Ascending aorta (tissue), 2 donors: ENCODE data around the gene ABCA4. TPM values are rescaled to one million over a fixed set of nuclear protein-coding genes. Genes with fewer than 3 reads are reported as not detected.
"Not testable (repeated sequence)": the region's sequence is repeated elsewhere in the genome, so short reads cannot be mapped to it uniquely, and the experiment has no call there.

Experiments used
- DNase-seq, 2 donors: peaks; one replicate each; pipeline ENCODE4 v3.0.0-alpha.2; 2019; ENCODE audit warnings: low spot score in 2 of 2
- H3K27ac ChIP-seq, 2 donors: fragments of 200-600 bp; sonication (generic); one replicate each; pipeline ENCODE4 v1.5.1; 2016 to 2017; ENCODE audit warnings: mild to moderate bottlenecking in 1 of 2
- H3K27me3 ChIP-seq: fragments of 200-600 bp; sonication (generic); one replicate; pipeline ENCODE4 v1.5.1; 2017
- H3K36me3 ChIP-seq, 2 donors: fragments of 200-600 bp; sonication (generic); one replicate each; pipeline ENCODE4 v1.5.1; 2016
- H3K4me1 ChIP-seq, 2 donors: fragments of 200-600 bp; sonication (generic); one replicate each; pipeline ENCODE4 v1.5.1; 2016 to 2017; ENCODE audit warnings: mild to moderate bottlenecking in 1 of 2
- H3K4me3 ChIP-seq, 2 donors: fragments of 200-600 bp; sonication (generic); one replicate each; pipeline ENCODE4 v1.5.1; 2016 to 2017; ENCODE audit warnings: mild to moderate bottlenecking in 1 of 2
- H3K9me3 ChIP-seq, 2 donors: fragments of 200-600 bp; sonication (generic); one replicate each; pipeline ENCODE4 v1.5.1; 2016
- CTCF ChIP-seq, 3 experiments: fragments of 200-600 bp in 2 of 3; fragments of 450-650 bp in 1 of 3; sonication (generic) in 2 of 3; IDR thresholded peaks; one replicate each; pipeline ENCODE4 v1.5.1; 2016 to 2019; ENCODE audit warnings: antibody characterized with exemption in 3 of 3, mild to moderate bottlenecking in 1 of 3, moderate library complexity in 1 of 3
- intact Hi-C: fragments of 100-400 bp; cut with DNase I; formaldehyde crosslinking; loops from one replicate; pipeline ENCODE4 v1.15.1; 2023
- total RNA-seq: library from RNA; depleted of rRNA; stranded (reverse); fragments of >200 nt; gene quantifications from one replicate; pipeline ENCODE4 v1.1.0, GENCODE V29; 2016

The ABCA4 gene
- total RNA-seq, 1 donor from 2014 or later = not detected

- H3K4me1 ChIP-seq = no peaks in the 10 kb centered on the region
- no peaks in the 10 kb centered on the region for H3K27me3 ChIP-seq
- H3K4me3 ChIP-seq = no peak overlapping the region
- no peak for DNase-seq
- H3K27ac ChIP-seq = no peak overlapping the region
- TF ChIP-seq CTCF (IDR thresholded peaks at IDR 0.05) = no peak
- H3K36me3 ChIP-seq = no peaks in the 10 kb centered on the region
- intact Hi-C loops = no loop called here
- H3K9me3 ChIP-seq = no peaks in the 10 kb centered on the region
These were observed 119.4 kb downstream of the ABCA4 start for GRCh38 chr1:94001397-94002045.

DNA sequence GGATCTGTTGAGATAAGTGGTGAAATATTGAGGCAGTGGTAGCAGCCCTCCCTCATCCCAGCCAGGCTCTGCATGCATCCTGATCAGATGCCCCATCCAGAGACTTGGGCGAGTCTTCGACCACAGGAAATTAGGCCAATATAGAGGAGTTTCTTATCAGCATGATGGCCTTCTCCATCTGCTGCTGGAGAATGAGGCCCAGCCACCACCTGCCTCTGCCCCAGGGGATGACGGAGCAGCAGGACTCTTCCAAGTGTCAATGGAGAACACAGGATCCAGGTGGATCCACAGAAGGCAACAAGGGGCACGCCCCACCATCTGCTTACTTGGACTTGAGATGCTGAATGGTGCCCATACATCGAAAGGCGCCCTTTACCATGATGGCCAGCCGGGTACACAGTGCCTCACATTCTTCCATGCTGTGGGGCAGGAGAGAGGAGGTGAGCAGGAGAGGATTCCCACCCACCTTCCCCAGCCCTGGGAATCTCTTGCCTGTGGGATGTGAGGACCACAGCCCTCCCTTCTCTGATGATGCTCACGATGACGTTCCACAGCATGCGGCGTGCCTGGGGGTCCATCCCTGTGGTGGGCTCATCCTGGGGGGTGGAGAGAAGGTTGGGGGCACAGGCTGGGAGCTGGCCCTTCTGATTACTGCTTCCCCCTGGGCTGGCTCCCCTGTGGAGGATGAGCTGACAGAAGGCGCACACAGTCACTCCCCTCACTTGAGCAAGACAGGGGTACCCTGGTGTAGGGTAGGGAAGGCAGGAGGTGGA, 120.3 kb downstream of the ABCA4 start:
- Histone ChIP-seq H3K4me1 (no peaks in the 10 kb centered on the region), H3K27ac (no peak overlapping the region), H3K9me3 (no peaks in the 10 kb centered on the region), H3K4me3 (no peak overlapping the region), H3K27me3 (no peaks in the 10 kb centered on the region), H3K36me3 (no peaks in the 10 kb centered on the region)
- DNase-seq = no peak
- no peak for TF ChIP-seq CTCF (IDR thresholded peaks at IDR 0.05)
- intact Hi-C loops = no loop called here

GRCh38 chr1:93999840-94000415, 121.0 kb downstream of the ABCA4 start:
- H3K4me1 ChIP-seq = no peaks in the 10 kb centered on the region
- H3K9me3 ChIP-seq = no peaks in the 10 kb centered on the region
- no peak overlapping the region for H3K27ac ChIP-seq
- H3K36me3 ChIP-seq = no peaks in the 10 kb centered on the region
- H3K27me3 ChIP-seq = no peaks in the 10 kb centered on the region
- no peak for TF ChIP-seq CTCF (IDR thresholded peaks at IDR 0.05)
- intact Hi-C loops = no loop called here
- H3K4me3 ChIP-seq = no peak overlapping the region
- DNase-seq = no peak

DNA sequence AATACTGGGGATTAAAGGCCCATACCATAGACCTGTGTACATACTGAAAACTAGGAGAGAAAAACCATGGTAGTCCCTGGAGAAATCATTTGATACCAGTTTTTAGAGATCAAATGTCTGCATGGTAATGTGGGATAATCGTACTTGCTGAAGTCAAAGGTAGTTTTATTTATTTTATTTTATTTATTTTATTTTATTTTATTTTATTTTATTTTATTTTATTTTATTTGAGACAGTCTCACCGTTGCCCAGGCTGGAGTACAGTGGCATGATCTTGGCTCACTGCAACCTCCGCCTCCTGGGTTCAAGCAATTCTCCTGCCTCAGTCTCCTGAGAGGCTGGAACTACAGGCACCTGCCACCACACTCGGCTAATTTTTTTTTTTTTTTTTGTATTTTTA, 122.4 kb downstream of the ABCA4 start:
- H3K27me3 ChIP-seq, H3K4me3 ChIP-seq, H3K27ac ChIP-seq, H3K9me3 ChIP-seq, intact Hi-C loops, H3K36me3 ChIP-seq, H3K4me1 ChIP-seq, DNase-seq: not testable (repeated sequence)

- Histone ChIP-seq H3K27ac (no peak overlapping the region), H3K4me1 (no peaks in the 10 kb centered on the region), H3K4me3 (no peak overlapping the region), H3K27me3 (no peaks in the 10 kb centered on the region), H3K9me3 (no peaks in the 10 kb centered on the region), H3K36me3 (no peaks in the 10 kb centered on the region)
- no peak for DNase-seq
- no peak for TF ChIP-seq CTCF (IDR thresholded peaks at IDR 0.05)
- intact Hi-C loops = no loop called here
These were observed 123.2 kb downstream of the ABCA4 start for GRCh38 chr1:93997756-93998155.

DNA sequence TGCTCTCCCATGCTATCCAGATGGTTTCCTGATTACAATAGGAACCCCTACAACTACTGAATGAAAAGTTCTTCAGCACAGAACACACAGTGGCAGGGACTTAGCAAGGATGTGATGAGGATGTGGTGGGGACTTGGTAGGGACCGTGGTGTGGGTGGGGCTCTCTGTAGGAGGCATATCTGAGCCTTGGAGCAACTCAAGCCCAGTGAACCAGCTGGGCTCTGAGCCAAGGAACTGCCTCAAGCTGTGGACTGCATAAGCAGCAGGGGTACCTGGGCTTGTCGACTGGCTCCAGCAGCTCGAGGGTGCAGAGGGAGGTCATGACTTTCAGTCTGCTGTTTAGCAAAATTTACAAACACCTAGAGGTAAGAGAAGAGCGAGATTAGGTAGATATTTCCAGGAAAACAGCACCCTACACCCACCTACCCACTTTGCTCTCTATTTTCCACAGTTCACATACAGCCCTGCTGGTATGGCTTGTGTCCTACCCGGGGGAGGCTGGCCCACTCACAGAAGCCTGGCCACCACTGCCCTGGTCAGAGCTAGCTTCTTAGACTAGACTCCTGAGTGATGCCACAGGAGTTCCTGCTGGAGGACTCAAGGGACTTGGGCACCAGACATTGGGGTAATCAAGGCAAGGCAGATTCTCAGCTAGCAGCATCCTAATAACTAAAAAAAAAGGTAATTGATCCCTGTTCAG, 125.0 kb downstream of the ABCA4 start:
- TF ChIP-seq CTCF (IDR thresholded peaks at IDR 0.05) = no peak
- DNase-seq = no peak
- Histone ChIP-seq H3K4me3 (no peak overlapping the region), H3K9me3 (no peaks in the 10 kb centered on the region), H3K27ac (no peak overlapping the region), H3K27me3 (no peaks in the 10 kb centered on the region), H3K36me3 (no peaks in the 10 kb centered on the region), H3K4me1 (no peaks in the 10 kb centered on the region)
- intact Hi-C loops = no loop called here
